Muscle layer of colon (tissue), 2 donors: ENCODE measurements around the gene SLC2A1.

Experiments used
- H3K27ac ChIP-seq: one replicate; pipeline ENCODE4 v1.7.0; 2013; ENCODE audit warnings: low read depth, mild to moderate bottlenecking, low read length, moderate library complexity
- H3K27me3 ChIP-seq, 2 donors: one replicate each; pipeline ENCODE4 v1.7.0; 2013; ENCODE audit warnings: low read length in 2 of 2, mild to moderate bottlenecking in 2 of 2; ENCODE audit not compliant: insufficient read depth in 2 of 2, control insufficient read depth in 1 of 2
- H3K36me3 ChIP-seq: one replicate; pipeline ENCODE4 v1.7.0; 2013; ENCODE audit warnings: mild to moderate bottlenecking, low read length; ENCODE audit not compliant: insufficient read depth
- H3K4me1 ChIP-seq: one replicate; pipeline ENCODE4 v1.7.0; 2013; ENCODE audit warnings: mild to moderate bottlenecking, low read length; ENCODE audit not compliant: insufficient read depth
- H3K4me3 ChIP-seq, 2 donors: one replicate each; pipeline ENCODE4 v1.7.0; 2013; ENCODE audit warnings: low read length in 2 of 2, low read depth in 1 of 2, mild to moderate bottlenecking in 1 of 2, moderate library complexity in 1 of 2
- H3K9ac ChIP-seq: one replicate; pipeline ENCODE4 v1.7.0; 2013; ENCODE audit warnings: low read length
- H3K9me3 ChIP-seq: one replicate; pipeline ENCODE4 v1.7.0; 2013; ENCODE audit warnings: mild to moderate bottlenecking, low read length
- donor health status: abdominal sarcoma.
- donor health status: Adenocarcinoma of cecum.

Gene SLC2A1

GRCh38 chr1:42944246-42944928, 14.3 kb downstream of the SLC2A1 start:
- peaks cover 46% of the 10 kb centered on the region for H3K4me1 ChIP-seq
- peak overlapping the region; percentile 1 for H3K9ac ChIP-seq
- H3K4me3 ChIP-seq, result no peak overlapping the region
- H3K27ac ChIP-seq, result peak overlapping the region; percentile 65
- H3K9me3 ChIP-seq, result no peaks in the 10 kb centered on the region
- H3K27me3 ChIP-seq, result no peaks in the 10 kb centered on the region
- H3K36me3 ChIP-seq, result no peaks in the 10 kb centered on the region

- H3K27me3 ChIP-seq, result no peaks in the 10 kb centered on the region
- H3K36me3 ChIP-seq, result no peaks in the 10 kb centered on the region
- H3K9me3 ChIP-seq, result no peaks in the 10 kb centered on the region
- peak overlapping the region; percentile 1 for H3K9ac ChIP-seq
- peak overlapping the region in 1 of 2 donors; percentile 17 for H3K4me3 ChIP-seq
- peaks cover 46% of the 10 kb centered on the region for H3K4me1 ChIP-seq
- peak overlapping the region; percentile 65 for H3K27ac ChIP-seq
Observed at GRCh38 chr1:42943728-42944127, 14.9 kb downstream of the SLC2A1 start.

GRCh38 chr1:42943166-42943565, 15.5 kb downstream of the SLC2A1 start:
- Histone ChIP-seq H3K9ac (peak overlapping the region; percentile 1), H3K4me1 (peaks cover 46% of the 10 kb centered on the region), H3K36me3 (no peaks in the 10 kb centered on the region), H3K9me3 (no peaks in the 10 kb centered on the region), H3K27me3 (no peaks in the 10 kb centered on the region), H3K27ac (peak overlapping the region; percentile 65), H3K4me3 (peak overlapping the region in 1 of 2 donors; percentile 17)

- Histone ChIP-seq H3K9me3 (no peaks in the 10 kb centered on the region), H3K27me3 (no peaks in the 10 kb centered on the region), H3K4me3 (no peak overlapping the region), H3K27ac (peak overlapping the region; percentile 60), H3K36me3 (no peaks in the 10 kb centered on the region), H3K9ac (no peak overlapping the region), H3K4me1 (peaks cover 46% of the 10 kb centered on the region)
Observed at GRCh38 chr1:42942444-42942843, 16.2 kb downstream of the SLC2A1 start.

- H3K36me3 ChIP-seq, result no peaks in the 10 kb centered on the region
- no peaks in the 10 kb centered on the region for H3K9me3 ChIP-seq
- H3K9ac ChIP-seq, result no peak overlapping the region
- peaks cover 47% of the 10 kb centered on the region for H3K4me1 ChIP-seq
- H3K4me3 ChIP-seq, result no peak overlapping the region
- H3K27me3 ChIP-seq, result no peaks in the 10 kb centered on the region
- peak overlapping the region; percentile 60 for H3K27ac ChIP-seq
Observed at GRCh38 chr1:42941640-42942330, 16.9 kb downstream of the SLC2A1 start.

GRCh38 chr1:42940851-42941639, 17.6 kb downstream of the SLC2A1 start:
- Histone ChIP-seq H3K27ac (peak overlapping the region; percentile 60), H3K4me1 (peaks cover 51% of the 10 kb centered on the region), H3K9ac (no peak overlapping the region), H3K9me3 (no peaks in the 10 kb centered on the region), H3K4me3 (no peak overlapping the region), H3K36me3 (no peaks in the 10 kb centered on the region), H3K27me3 (no peaks in the 10 kb centered on the region)

GRCh38 chr1:42938645-42939615, 19.7 kb downstream of the SLC2A1 start:
- Histone ChIP-seq H3K9ac (no peak overlapping the region), H3K36me3 (no peaks in the 10 kb centered on the region), H3K27me3 (no peaks in the 10 kb centered on the region), H3K27ac (no peak overlapping the region), H3K4me3 (no peak overlapping the region), H3K9me3 (no peaks in the 10 kb centered on the region), H3K4me1 (peaks cover 38% of the 10 kb centered on the region)

GRCh38 chr1:42937836-42938644, 20.6 kb downstream of the SLC2A1 start:
- Histone ChIP-seq H3K36me3 (no peaks in the 10 kb centered on the region), H3K9ac (no peak overlapping the region), H3K4me3 (no peak overlapping the region), H3K27me3 (no peaks in the 10 kb centered on the region), H3K27ac (no peak overlapping the region), H3K4me1 (peaks cover 29% of the 10 kb centered on the region), H3K9me3 (no peaks in the 10 kb centered on the region)

GRCh38 chr1:42937141-42937696, 21.4 kb downstream of the SLC2A1 start:
- H3K4me3 ChIP-seq, result no peak overlapping the region
- H3K4me1 ChIP-seq, result peaks cover 21% of the 10 kb centered on the region
- H3K27ac ChIP-seq, result no peak overlapping the region
- H3K9ac ChIP-seq, result no peak overlapping the region
- no peaks in the 10 kb centered on the region for H3K27me3 ChIP-seq
- no peaks in the 10 kb centered on the region for H3K36me3 ChIP-seq
- no peaks in the 10 kb centered on the region for H3K9me3 ChIP-seq
